ENCODE results near the gene FSD1. TPM values are rescaled to one million over a fixed set of nuclear protein-coding genes. Genes with fewer than 3 reads are reported as not detected.

Gene FSD1
- total and polyA plus RNA-seq, 9 of the 15 experiments (the other 6 are each of a cell fraction or from before 2014, with no cell fraction given): 0.11 to 1.9 (median 0.94) TPM; not detected in 1

GRCh38 chr19:4310247-4311121 lies 6.1 kb downstream of the FSD1 start (continued):
- TF ChIP-seq NFYB (IDR thresholded peaks at IDR 0.05; ENCODE audit: extremely low read depth, insufficient read length) (no peak), COPS2 (conservative IDR thresholded peaks at IDR 0.05) (no peak), SRF (CRISPR knock-in tag; IDR thresholded peaks at IDR 0.05) (peak in 1 of 2 experiments; percentile 23; a peak in 1 of 4 replicates), NR1H2 (CRISPR knock-in tag; IDR thresholded peaks at IDR 0.05) (no peak), ZSCAN32 (CRISPR knock-in tag; IDR thresholded peaks at IDR 0.05) (no peak), ZNF583 (CRISPR knock-in tag; IDR thresholded peaks at IDR 0.05) (no peak), ZNF274 (IDR thresholded peaks at IDR 0.05; ENCODE audit: borderline replicate concordance, low read depth, low read length) (no peak), ZBTB5 (IDR thresholded peaks at IDR 0.05) (no peak), VEZF1 (CRISPR knock-in tag; IDR thresholded peaks at IDR 0.05) (peak; percentile 38), RFX7 (CRISPR knock-in tag; IDR thresholded peaks at IDR 0.05) (no peak), TAF1 (IDR thresholded peaks at IDR 0.05; ENCODE audit: control insufficient read depth, extremely low read depth, insufficient read depth, low read length, severe bottlenecking) (peak; percentile 77), ZNF133 (CRISPR knock-in tag; IDR thresholded peaks at IDR 0.05) (no peak), ZFP30 (CRISPR knock-in tag; IDR thresholded peaks at IDR 0.05; ENCODE audit: borderline replicate concordance) (no peak), PML (IDR thresholded peaks at IDR 0.05; ENCODE audit: low read length) (peak; percentile 62; the same call in 1 of the 2 replicates), TRIM25 (IDR thresholded peaks at IDR 0.05; ENCODE audit: borderline replicate concordance) (no peak), HDGF (IDR thresholded peaks at IDR 0.05) (0 out of 2 replicates have a peak, but pooled peaks have one; percentile 38), ZNF785 (CRISPR knock-in tag; IDR thresholded peaks at IDR 0.05) (no peak), ARNT (IDR thresholded peaks at IDR 0.05) (no peak)
- TF ChIP-seq, protein P1, sequence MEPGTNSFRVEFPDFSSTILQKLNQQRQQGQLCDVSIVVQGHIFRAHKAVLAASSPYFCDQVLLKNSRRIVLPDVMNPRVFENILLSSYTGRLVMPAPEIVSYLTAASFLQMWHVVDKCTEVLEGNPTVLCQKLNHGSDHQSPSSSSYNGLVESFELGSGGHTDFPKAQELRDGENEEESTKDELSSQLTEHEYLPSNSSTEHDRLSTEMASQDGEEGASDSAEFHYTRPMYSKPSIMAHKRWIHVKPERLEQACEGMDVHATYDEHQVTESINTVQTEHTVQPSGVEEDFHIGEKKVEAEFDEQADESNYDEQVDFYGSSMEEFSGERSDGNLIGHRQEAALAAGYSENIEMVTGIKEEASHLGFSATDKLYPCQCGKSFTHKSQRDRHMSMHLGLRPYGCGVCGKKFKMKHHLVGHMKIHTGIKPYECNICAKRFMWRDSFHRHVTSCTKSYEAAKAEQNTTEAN (CRISPR knock-in tag; IDR thresholded peaks at IDR 0.05): no peak
